Sigmoid colon (tissue), 7 donors: ENCODE data around the gene MASP1. TPM values are rescaled to one million over a fixed set of nuclear protein-coding genes. Genes with fewer than 3 reads are reported as not detected.

Experiments used
- DNase-seq: peaks from one replicate; pipeline ENCODE4 v3.0.0-alpha.2; 2019
- H3K27ac ChIP-seq, 4 donors: fragments of 200-600 bp; sonication (generic); one replicate each; pipeline ENCODE4 v1.5.1; 2016 to 2019; ENCODE audit warnings: mild to moderate bottlenecking in 1 of 4
- H3K27me3 ChIP-seq, 3 donors: fragments of 200-600 bp; sonication (generic); one replicate each; pipeline ENCODE4 v1.5.1; 2019; ENCODE audit warnings: mild to moderate bottlenecking in 1 of 3
- H3K36me3 ChIP-seq, 4 donors: fragments of 200-600 bp; sonication (generic); one replicate each; pipeline ENCODE4 v1.5.1; 2016 to 2019
- H3K4me1 ChIP-seq, 4 donors: fragments of 200-600 bp; sonication (generic); one replicate each; pipeline ENCODE4 v1.5.1; 2017 to 2019
- H3K4me3 ChIP-seq, 4 donors: fragments of 200-600 bp; sonication (generic); one replicate each; pipeline ENCODE4 v1.5.1; 2017 to 2019; ENCODE audit warnings: mild to moderate bottlenecking in 2 of 4, moderate library complexity in 1 of 4
- H3K9me3 ChIP-seq, 4 donors: fragments of 200-600 bp in 3 of 4; sonication (generic) in 3 of 4; one replicate each; pipeline versions ENCODE4 v1.5.1 to v1.6.1; 2013 to 2019
- CTCF ChIP-seq, 4 experiments: fragments of 450-650 bp in 3 of 4; fragments of 200-600 bp in 1 of 4; IDR thresholded peaks; one replicate each; pipeline ENCODE4 v1.5.1; 2016 to 2019; ENCODE audit warnings: antibody characterized with exemption in 4 of 4, mild to moderate bottlenecking in 3 of 4, moderate library complexity in 2 of 4
- EP300 ChIP-seq, 4 donors: sonication (generic); formaldehyde crosslinking; IDR thresholded peaks; one replicate each; pipeline ENCODE4 v1.6.1; 2017; ENCODE audit warnings: antibody characterized with exemption in 4 of 4
- POLR2A ChIP-seq, 2 donors: fragments of 450-650 bp; IDR thresholded peaks; one replicate each; pipeline ENCODE4 v1.6.1; 2016; ENCODE audit warnings: antibody characterized with exemption in 2 of 2, mild to moderate bottlenecking in 2 of 2, moderate library complexity in 2 of 2
- POLR2AphosphoS5 ChIP-seq, 4 donors: sonication (generic); formaldehyde crosslinking; IDR thresholded peaks; one replicate each; pipeline ENCODE4 v1.6.1; 2017; ENCODE audit warnings: antibody characterized with exemption in 4 of 4
- WGBS, 2 donors: extraction: QIAGEN DNeasy Blood & Tissue Kit; methylation state at CpG; one replicate each; pipeline ENCODE4 v1.1.7; 2013; 5-methylcytosine and 5-hydroxymethylcytosine counted together
- intact Hi-C: fragments of 100-400 bp; cut with DNase I; formaldehyde crosslinking; loops from one replicate; pipeline ENCODE4 v1.15.1; 2023
- polyA plus RNA-seq, 3 donors: library from polyadenylated mRNA; stranded (reverse); fragments of 200-250 nt; gene quantifications; one replicate each; pipeline ENCODE4 v1.2.3, GENCODE V29; 2013
- total RNA-seq, 4 donors: library from RNA; depleted of rRNA; stranded (reverse); fragments of >200 nt; gene quantifications; one replicate each; pipeline ENCODE4 v1.1.0, GENCODE V29; 2016
- donor health status: healthy with polysubstance abuse.
- donor health status: Bipolar disorder and iron deficiency.
- donor health status: healthy.

The MASP1 gene
- total and polyA plus RNA-seq, 7 donors = 0.69 to 236 (median 93.5) TPM

DNA sequence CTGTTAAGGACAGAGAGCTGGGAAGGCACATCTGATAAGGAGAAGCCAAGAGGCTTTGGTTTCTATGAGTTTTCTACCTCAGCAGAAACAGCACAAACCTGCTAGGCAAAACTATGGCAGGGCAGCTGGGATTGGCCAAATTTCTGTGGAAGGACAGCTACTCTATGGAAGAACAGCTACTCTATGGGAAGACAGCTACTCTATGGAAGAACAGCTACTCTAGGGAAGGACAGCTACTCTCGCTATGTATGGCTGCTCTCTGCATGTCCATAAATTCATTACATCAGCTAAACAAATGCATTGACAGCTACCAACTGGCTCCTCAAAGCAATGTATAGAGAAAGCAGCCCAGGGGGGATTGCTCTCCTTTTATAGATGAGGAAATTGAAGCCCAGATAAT is 24.8 kb downstream of the MASP1 start:
- intact Hi-C loops = no loop called here
- Histone ChIP-seq H3K4me1 (peaks cover 0 to 47% (median 43%) of the 10 kb centered on the region in 4 donors), H3K36me3 (peaks cover 0 to 34% (median 11%) of the 10 kb centered on the region in 4 donors), H3K27me3 (no peaks in the 10 kb centered on the region), H3K27ac (peak overlapping the region in 3 of 4 donors; percentile 65 to 78 (median 70)), H3K4me3 (no peak overlapping the region), H3K9me3 (peaks cover 0 to 13% (median 1%) of the 10 kb centered on the region in 4 donors)
- no peak for DNase-seq
- no peak for TF ChIP-seq EP300 (IDR thresholded peaks at IDR 0.05)
- 94 to 97% methylated on average over 1 of the region's 1 CpG for WGBS, 2 donors

GRCh38 chr3:187265461-187265955 is 26.0 kb downstream of the MASP1 start:
- intact Hi-C loops = no loop called here
- no peaks in the 10 kb centered on the region for H3K27me3 ChIP-seq

DNA sequence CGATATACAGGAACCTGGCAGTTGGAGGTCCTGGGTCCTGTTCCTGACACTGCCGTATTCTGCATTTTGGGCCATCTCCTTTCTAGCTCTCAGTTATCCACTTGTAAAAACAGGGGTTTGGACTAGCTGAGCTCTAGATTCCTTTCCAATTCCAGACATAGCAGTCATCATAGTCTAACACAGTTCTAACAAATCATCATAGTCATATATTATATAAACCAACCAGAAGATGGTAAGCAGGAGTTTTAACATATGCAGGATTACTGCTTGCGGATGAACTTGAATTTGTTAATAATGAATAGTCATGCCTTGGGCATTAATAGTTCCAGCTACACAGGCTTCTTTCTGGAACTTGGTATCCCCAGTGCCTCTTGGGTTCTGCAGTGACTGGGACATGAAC is 26.6 kb downstream of the MASP1 start:
- TF ChIP-seq CTCF (IDR thresholded peaks at IDR 0.05) = no peak

More at GRCh38 chr3:187265461-187265955, 26.0 kb downstream of the MASP1 start:
- Histone ChIP-seq H3K27ac (peak overlapping the region in 3 of 4 donors; percentile 65 to 78 (median 70)), H3K4me3 (no peak overlapping the region), H3K4me1 (peaks cover 0 to 47% (median 43%) of the 10 kb centered on the region in 4 donors), H3K9me3 (peaks cover 0 to 13% (median 1%) of the 10 kb centered on the region in 4 donors), H3K36me3 (peaks cover 0 to 32% (median 14%) of the 10 kb centered on the region in 4 donors)
- no peak for TF ChIP-seq POLR2A (IDR thresholded peaks at IDR 0.05)
- TF ChIP-seq EP300 (IDR thresholded peaks at IDR 0.05) = no peak
- TF ChIP-seq CTCF (IDR thresholded peaks at IDR 0.05) = no peak
- no peak for TF ChIP-seq POLR2AphosphoS5 (IDR thresholded peaks at IDR 0.05)
- WGBS, 2 donors = 45 to 82% methylated on average over 2 of the region's 2 CpGs
- no peak for DNase-seq

DNA sequence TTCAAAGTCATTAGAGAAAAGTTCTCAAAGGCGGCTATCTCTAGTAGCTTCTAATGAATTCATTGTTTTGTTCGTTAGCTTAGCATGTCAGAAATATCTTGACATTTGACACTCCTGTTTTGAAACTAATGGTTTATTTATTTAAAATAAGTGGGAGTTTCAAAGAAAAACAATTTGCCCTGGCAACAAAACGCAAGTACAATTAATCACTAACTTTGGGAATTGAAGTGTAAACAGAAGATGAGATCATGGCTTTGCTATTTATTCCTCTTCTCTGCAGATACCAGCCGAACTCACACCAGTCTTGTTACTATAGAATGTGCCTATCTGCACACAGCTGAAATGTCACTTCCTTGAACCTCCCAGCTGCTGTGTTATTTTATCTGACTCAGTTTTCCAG is 27.5 kb downstream of the MASP1 start:
- WGBS, 2 donors = 29 to 58% methylated on average over 4 of the region's 4 CpGs
- intact Hi-C loops = no loop called here
- peak overlapping the region in 3 of 4 donors; percentile 65 to 78 (median 70) for H3K27ac ChIP-seq
- no peaks in the 10 kb centered on the region for H3K27me3 ChIP-seq
- H3K9me3 ChIP-seq = peaks cover 0 to under 1% (median 0%) of the 10 kb centered on the region in 4 donors
- no peak overlapping the region for H3K4me3 ChIP-seq
- DNase-seq = no peak
- peaks cover 0 to 32% (median 17%) of the 10 kb centered on the region in 4 donors for H3K36me3 ChIP-seq
- peaks cover 0 to 47% (median 43%) of the 10 kb centered on the region in 4 donors for H3K4me1 ChIP-seq
- TF ChIP-seq EP300 (IDR thresholded peaks at IDR 0.05) (no peak), POLR2A (IDR thresholded peaks at IDR 0.05) (no peak), POLR2AphosphoS5 (IDR thresholded peaks at IDR 0.05) (peak in 2 of 4 donors; percentile 14 to 17)

More for the DNA sequence above, 26.6 kb downstream of the MASP1 start:
- Histone ChIP-seq H3K27me3 (no peaks in the 10 kb centered on the region), H3K27ac (peak overlapping the region in 3 of 4 donors; percentile 65 to 78 (median 70)), H3K9me3 (peaks cover 0 to 8% (median 1%) of the 10 kb centered on the region in 4 donors), H3K36me3 (peaks cover 0 to 32% (median 16%) of the 10 kb centered on the region in 4 donors), H3K4me1 (peaks cover 0 to 47% (median 43%) of the 10 kb centered on the region in 4 donors), H3K4me3 (no peak overlapping the region)
- DNase-seq = no peak
- intact Hi-C loops = no loop called here
- 91 to 94% methylated on average over 3 of the region's 3 CpGs for WGBS, 2 donors

GRCh38 chr3:187263270-187263669 is 28.3 kb downstream of the MASP1 start:
- intact Hi-C loops = no loop called here

GRCh38 chr3:187262360-187262759 is 29.2 kb downstream of the MASP1 start:
- no peaks in the 10 kb centered on the region for H3K27me3 ChIP-seq
- peaks cover 0 to 37% (median 22%) of the 10 kb centered on the region in 4 donors for H3K36me3 ChIP-seq
- H3K27ac ChIP-seq = peak overlapping the region in 3 of 4 donors; percentile 65 to 78 (median 70)
- WGBS, 2 donors = 88 to 92% methylated on average over 6 of the region's 6 CpGs
- H3K4me1 ChIP-seq = peaks cover 0 to 47% (median 43%) of the 10 kb centered on the region in 4 donors
- no peak for DNase-seq
- no peak overlapping the region for H3K4me3 ChIP-seq
- intact Hi-C loops = no loop called here
- TF ChIP-seq CTCF (IDR thresholded peaks at IDR 0.05) (no peak), EP300 (IDR thresholded peaks at IDR 0.05) (no peak)
- H3K9me3 ChIP-seq = no peaks in the 10 kb centered on the region

More at GRCh38 chr3:187263270-187263669, 28.3 kb downstream of the MASP1 start:
- H3K9me3 ChIP-seq = no peaks in the 10 kb centered on the region
- no peaks in the 10 kb centered on the region for H3K27me3 ChIP-seq
- H3K36me3 ChIP-seq = peaks cover 0 to 33% (median 18%) of the 10 kb centered on the region in 4 donors
- TF ChIP-seq EP300 (IDR thresholded peaks at IDR 0.05) = peak in 1 of 4 donors; percentile 19
- TF ChIP-seq POLR2A (IDR thresholded peaks at IDR 0.05) = no peak
- TF ChIP-seq POLR2AphosphoS5 (IDR thresholded peaks at IDR 0.05) = no peak
- peak overlapping the region in 3 of 4 donors; percentile 65 to 78 (median 70) for H3K27ac ChIP-seq
- no peak overlapping the region for H3K4me3 ChIP-seq
- H3K4me1 ChIP-seq = peaks cover 0 to 47% (median 43%) of the 10 kb centered on the region in 4 donors
- DNase-seq = no peak
